H1 (cell line): Measurements from ENCODE around the gene LSM7. TPM values are rescaled to one million over a fixed set of nuclear protein-coding genes. Genes with fewer than 3 reads are reported as not detected.

Experiments used
- CTCF ChIA-PET: fragments of 300-600 bp; sonication (Branson Sonifier 250); formaldehyde crosslinking; loops from one replicate; lab custom pipeline; 2021; ENCODE audit not compliant: partially characterized antibody; lab: Charles Lee
- POLR2A ChIA-PET: fragments of 300-600 bp; sonication (Branson Sonifier 250); formaldehyde crosslinking; loops from one replicate; lab custom pipeline; 2021; ENCODE audit warnings: inconsistent platforms; ENCODE audit not compliant: partially characterized antibody; lab: Charles Lee
- DNase-seq, 2 experiments: peaks; one replicate each; pipeline versions ENCODE4 v3.0.0 to v3.0.0-alpha.2; 2010 to 2022; ENCODE audit warnings: low spot score in 2 of 2, low read depth in 1 of 2, mixed read lengths in 1 of 2
- FAIRE-seq: peaks from 2 replicates; lab custom pipeline; 2011; peaks lifted over from hg19 to GRCh38; lab: Jason Lieb, UNC
- H2AFZ ChIP-seq: 2 replicates; pipeline ENCODE4 v1.8.1; 2012; ENCODE audit warnings: low read length, inconsistent platforms
- H2AK5ac ChIP-seq: 2 replicates; pipeline ENCODE4 v1.6.1; 2013; ENCODE audit warnings: low read depth, low read length
- H2BK120ac ChIP-seq: replicated peaks from 2 replicates; pipeline ENCODE3; 2013; ENCODE audit warnings: low read depth, low read length, inconsistent platforms
- H2BK12ac ChIP-seq: 2 replicates; pipeline ENCODE4 v1.6.1; 2013; ENCODE audit warnings: low read depth, low read length
- H2BK15ac ChIP-seq: 2 replicates; pipeline ENCODE4 v1.6.1; 2013; ENCODE audit warnings: low read length
- H2BK20ac ChIP-seq: 2 replicates; pipeline ENCODE4 v1.6.1; 2013; ENCODE audit warnings: low read length
- H2BK5ac ChIP-seq: 2 replicates; pipeline ENCODE4 v1.6.1; 2013; ENCODE audit warnings: low read depth, low read length
- H3K14ac ChIP-seq: 2 replicates; pipeline ENCODE4 v1.6.1; 2013; ENCODE audit warnings: inconsistent platforms; ENCODE audit not compliant: insufficient read length
- H3K18ac ChIP-seq: 2 replicates; pipeline ENCODE4 v1.6.1; 2013; ENCODE audit warnings: low read length; ENCODE audit errors: extremely low read depth
- H3K23ac ChIP-seq: 2 replicates; pipeline ENCODE4 v1.6.1; 2013; ENCODE audit warnings: inconsistent platforms; ENCODE audit not compliant: insufficient read length
- H3K23me2 ChIP-seq: 2 replicates; pipeline ENCODE4 v1.6.1; 2013; ENCODE audit warnings: low read depth, low read length
- H3K27ac ChIP-seq: 2 replicates; pipeline ENCODE4 v1.6.1; 2011; ENCODE audit warnings: low read depth, low read length, inconsistent platforms
- H3K27me3 ChIP-seq, 4 experiments: replicated peaks in 1 of 4; 1 replicate in 1 of 4; 2 replicates in 3 of 4; pipeline versions ENCODE4 v1.6.1 to v1.8.1; 2011 to 2013; ENCODE audit warnings: low read length in 3 of 4, mild to moderate bottlenecking in 3 of 4, inconsistent platforms in 2 of 4, mixed read lengths in 2 of 4, moderate library complexity in 1 of 4; ENCODE audit not compliant: control insufficient read depth in 3 of 4, insufficient read depth in 3 of 4; ENCODE audit errors: extremely low read depth in 1 of 4
- H3K36me3 ChIP-seq, 4 experiments: 2 replicates each; pipeline versions ENCODE4 v1.6.1 to v1.8.1; 2011 to 2013; ENCODE audit warnings: mild to moderate bottlenecking in 4 of 4, low read length in 3 of 4, moderate library complexity in 2 of 4, control low read depth in 1 of 4, inconsistent platforms in 1 of 4; ENCODE audit not compliant: insufficient read depth in 4 of 4, control insufficient read depth in 2 of 4
- H3K4ac ChIP-seq: replicated peaks from 2 replicates; pipeline ENCODE3; 2013; ENCODE audit warnings: low read length, low read depth, mixed read lengths, inconsistent platforms; ENCODE audit not compliant: insufficient read length
- H3K4me1 ChIP-seq, 4 experiments: replicated peaks in 1 of 4; 1 replicate in 1 of 4; 2 replicates in 3 of 4; pipeline versions ENCODE4 v1.6.1 to v1.8.1; 2011 to 2013; ENCODE audit warnings: low read length in 3 of 4, inconsistent platforms in 2 of 4, mixed read lengths in 1 of 4; ENCODE audit not compliant: insufficient read depth in 4 of 4, control insufficient read depth in 3 of 4
- H3K4me2 ChIP-seq, 2 experiments: 2 replicates each; pipeline versions ENCODE4 v1.6.1 to v1.8.1; 2011 to 2013; ENCODE audit warnings: low read depth in 2 of 2, low read length in 2 of 2, control low read depth in 1 of 2, inconsistent platforms in 1 of 2, mild to moderate bottlenecking in 1 of 2; ENCODE audit not compliant: insufficient read depth in 1 of 2
- H3K4me3 ChIP-seq, 4 experiments: fragments of 200-600, 300-600 bp in 1 of 4; sonication (generic), shearing (Covaris generic), sonication (Bioruptor Twin) in 1 of 4; 2 replicates each; pipeline versions ENCODE4 v1.5.1 to v1.8.1; 2011 to 2016; ENCODE audit warnings: low read length in 4 of 4, low read depth in 3 of 4, control low read depth in 2 of 4, inconsistent platforms in 2 of 4, mild to moderate bottlenecking in 2 of 4, mixed read lengths in 1 of 4, moderate library complexity in 1 of 4; ENCODE audit not compliant: insufficient read depth in 2 of 4; ENCODE audit errors: extremely low read depth in 1 of 4
- H3K56ac ChIP-seq: replicated peaks from 2 replicates; pipeline ENCODE3; 2013; ENCODE audit warnings: low read depth, mild to moderate bottlenecking, mixed read lengths, low read length, inconsistent platforms; ENCODE audit not compliant: insufficient read length
- H3K79me1 ChIP-seq: 2 replicates; pipeline ENCODE4 v1.6.1; 2013; ENCODE audit warnings: low read depth, low read length, control low read depth
- H3K79me2 ChIP-seq, 2 experiments: 2 replicates each; pipeline versions ENCODE4 v1.6.1 to v1.8.1; 2012 to 2013; ENCODE audit warnings: low read length in 2 of 2, mild to moderate bottlenecking in 2 of 2, inconsistent platforms in 1 of 2; ENCODE audit not compliant: insufficient read depth in 2 of 2, control insufficient read depth in 1 of 2
- H3K9ac ChIP-seq, 4 experiments: replicated peaks in 1 of 4; 1 replicate in 1 of 4; 2 replicates in 3 of 4; pipeline versions ENCODE4 v1.6.1 to v1.8.1; 2011 to 2013; ENCODE audit warnings: low read depth in 3 of 4, low read length in 3 of 4, control low read depth in 2 of 4, mild to moderate bottlenecking in 2 of 4, moderate library complexity in 2 of 4, inconsistent platforms in 1 of 4; ENCODE audit errors: extremely low read depth in 1 of 4
- H3K9me3 ChIP-seq, 2 experiments: 2 replicates each; pipeline versions ENCODE4 v1.6.1 to v1.8.1; 2012 to 2013; ENCODE audit warnings: mild to moderate bottlenecking in 2 of 2, moderate library complexity in 2 of 2, control low read depth in 1 of 2, inconsistent platforms in 1 of 2, low read depth in 1 of 2, low read length in 1 of 2, mixed read lengths in 1 of 2; ENCODE audit not compliant: insufficient read depth in 2 of 2
- H4K20me1 ChIP-seq, 2 experiments: replicated peaks in 1 of 2; 2 replicates each; pipeline versions ENCODE3 to v1.8.1; 2011 to 2013; ENCODE audit warnings: inconsistent platforms in 2 of 2, low read length in 2 of 2, mild to moderate bottlenecking in 1 of 2; ENCODE audit not compliant: insufficient read depth in 2 of 2, control insufficient read depth in 1 of 2
- H4K5ac ChIP-seq: 2 replicates; pipeline ENCODE4 v1.6.1; 2013; ENCODE audit warnings: low read length, low read depth, mixed read lengths, inconsistent platforms; ENCODE audit not compliant: insufficient read length
- H4K8ac ChIP-seq: 2 replicates; pipeline ENCODE4 v1.8.0; 2013; ENCODE audit warnings: mild to moderate bottlenecking, moderate library complexity, low read length, inconsistent platforms; ENCODE audit not compliant: insufficient read depth; ENCODE audit errors: extremely low read depth
- H4K91ac ChIP-seq: replicated peaks from 2 replicates; pipeline ENCODE3; 2013; ENCODE audit warnings: low read length, mixed read lengths, inconsistent platforms; ENCODE audit not compliant: insufficient read length
- ASH2L ChIP-seq: fragments of 200-600, 300-600 bp; sonication (generic); IDR thresholded peaks from one replicate; pipeline ENCODE4 v1.7.1; 2017; ENCODE audit warnings: low read length
- BACH1 ChIP-seq: IDR thresholded peaks from 2 replicates; pipeline ENCODE4 v1.6.1; 2012; ENCODE audit warnings: low read length, improper control_type of control experiment
- CHD2 ChIP-seq: IDR thresholded peaks from 2 replicates; pipeline ENCODE4 v1.6.1; 2012; ENCODE audit warnings: low read length, improper control_type of control experiment
- E2F6 ChIP-seq: IDR thresholded peaks from 2 replicates; pipeline ENCODE4 v1.6.1; 2012; ENCODE audit warnings: inconsistent platforms
- NANOG ChIP-seq: IDR thresholded peaks from 2 replicates; pipeline ENCODE4 v1.6.1; 2011; ENCODE audit warnings: low read length, low read depth, mild to moderate bottlenecking, inconsistent platforms; ENCODE audit not compliant: insufficient read depth, poor library complexity, severe bottlenecking
- POLR2A ChIP-seq, 2 experiments: IDR thresholded peaks; 1 replicate in 1 of 2; 2 replicates in 1 of 2; pipeline ENCODE4 v1.6.1; 2011; ENCODE audit warnings: low read depth in 2 of 2, low read length in 2 of 2, mild to moderate bottlenecking in 2 of 2; ENCODE audit errors: control extremely low read depth in 1 of 2
- SIX5 ChIP-seq: IDR thresholded peaks from 2 replicates; pipeline ENCODE4 v1.6.1; 2011; ENCODE audit warnings: mild to moderate bottlenecking, low read depth, low read length
- SUZ12 ChIP-seq: fragments of 200-600 bp; sonication (generic); IDR thresholded peaks from 2 replicates; pipeline ENCODE4 v1.6.1; 2012; ENCODE audit warnings: mild to moderate bottlenecking, inconsistent platforms, low read length, moderate library complexity, mixed read lengths
- TAF7 ChIP-seq: optimal IDR thresholded peaks from 2 replicates; pipeline ENCODE3; 2011; ENCODE audit warnings: low read depth, mild to moderate bottlenecking, inconsistent platforms, low read length, moderate library complexity, borderline replicate concordance
- TBP ChIP-seq: IDR thresholded peaks from 2 replicates; pipeline ENCODE4 v1.6.1; 2011; ENCODE audit warnings: low read depth, low read length, improper control_type of control experiment
- ZNF274 ChIP-seq: IDR thresholded peaks from 2 replicates; pipeline ENCODE4 v1.7.0; 2012; ENCODE audit warnings: low read length, borderline replicate concordance; ENCODE audit errors: extremely low read depth
- WGBS, 2 experiments: shearing (Covaris generic) in 1 of 2; methylation state at CpG; one replicate each; pipeline versions ENCODE4 v1.1.6 to v1.1.7; 2013 to 2015; ENCODE audit warnings: low lambda C conversion rate in 2 of 2, mixed read lengths in 2 of 2, inconsistent platforms in 1 of 2, low coverage in 1 of 2, missing lambda C conversion rate in 1 of 2; ENCODE audit not compliant: insufficient replicate concordance in 2 of 2, insufficient coverage in 1 of 2, insufficient read length in 1 of 2; ENCODE audit errors: extremely low coverage in 1 of 2, missing lambda C conversion rate in 1 of 2; 5-methylcytosine and 5-hydroxymethylcytosine counted together
- polyA plus RNA-seq, 7 experiments: library from polyadenylated mRNA; depleted of rRNA in 3 of 7; stranded (reverse) in 5 of 7; unstranded in 2 of 7; fragments of >200 nt in 5 of 7; fragments of 200-250 nt in 2 of 7; gene quantifications; 1 replicate in 5 of 7; 2 replicates in 1 of 7; 4 replicates in 1 of 7; pipeline versions ENCODE4 v1.2.1 to v1.2.3, GENCODE V29; 2011 to 2013; ENCODE audit warnings: missing spikeins in 2 of 7, mixed read lengths in 2 of 7
- total RNA-seq: library from RNA; stranded (reverse); fragmentation: NEBNext Ultra II Directional; extraction: Animal tissue kit (Norgen Biotek cat#: 25700); gene quantifications from 2 replicates; pipeline ENCODE4 v1.2.1, GENCODE V29; 2021

The LSM7 gene
- total and polyA plus RNA-seq, 2 of the 8 experiments (the other 6 are each of a cell fraction or from before 2014, with no cell fraction given): 228 to 1,335 TPM

- no peak overlapping the region for H3K56ac ChIP-seq
- H3K27me3 ChIP-seq: peaks cover 0 to 3% (median under 1%) of the 10 kb centered on the region in 4 experiments; a peak in 4 of 7 replicates
- DNase-seq: no peak
- H3K4ac ChIP-seq: no peak overlapping the region
- H4K8ac ChIP-seq: no peak overlapping the region; the same call in 1 of the 2 replicates
- no peak overlapping the region for H3K27ac ChIP-seq
- no peaks in the 10 kb centered on the region for H3K79me1 ChIP-seq
- no peak overlapping the region for H4K91ac ChIP-seq
- H3K9ac ChIP-seq: no peak overlapping the region
- no peak overlapping the region for H2AFZ ChIP-seq
- peaks cover 18% of the 10 kb centered on the region; the same call in 1 of the 2 replicates for H3K23me2 ChIP-seq
- H2BK120ac ChIP-seq: no peak overlapping the region
- 90% methylated on average over 24 of the region's 24 CpGs; no CpG with 5 or more reads in 1 of the 2 experiments for WGBS, 2 experiments
- H3K4me1 ChIP-seq: peaks cover 0 to 3% (median 0%) of the 10 kb centered on the region in 4 experiments; a peak in 1 of 7 replicates
- H3K18ac ChIP-seq: no peak overlapping the region
- H2AK5ac ChIP-seq: no peak overlapping the region
- H2BK15ac ChIP-seq: no peak overlapping the region
- no peaks in the 10 kb centered on the region for H3K9me3 ChIP-seq
- no peak overlapping the region for H4K5ac ChIP-seq
- POLR2A ChIA-PET: interaction anchor here (1.1 to 1.9 kb wide), 5 partner anchors 10 to 86 kb away, joined by 3 to 9 read pairs (median 5); no protein-coding TSS in a partner anchor
- H4K20me1 ChIP-seq: peaks cover 0 to 10% of the 10 kb centered on the region in 2 experiments
- H3K79me2 ChIP-seq: no peaks in the 10 kb centered on the region
- no peak for FAIRE-seq
- CTCF ChIA-PET: interaction anchor here (0.7 to 4.3 kb wide), 7 partner anchors 15 to 400 kb away, joined by 3 to 18 read pairs (median 4); no protein-coding TSS in a partner anchor
- H3K36me3 ChIP-seq: peaks cover 0 to 7% (median 0%) of the 10 kb centered on the region in 4 experiments; a peak in 2 of 8 replicates
- H3K4me3 ChIP-seq: no peak overlapping the region
- H3K23ac ChIP-seq: no peak overlapping the region
- H2BK5ac ChIP-seq: no peak overlapping the region
- no peak overlapping the region for H2BK20ac ChIP-seq
- no peak overlapping the region for H2BK12ac ChIP-seq
- no peak overlapping the region for H3K4me2 ChIP-seq
- no peak overlapping the region for H3K14ac ChIP-seq
- TF ChIP-seq POLR2A (IDR thresholded peaks at IDR 0.05; ENCODE audit: control extremely low read depth in 1 of 2, low read depth in 2 of 2, low read length in 2 of 2): no peak
- no peak for TF ChIP-seq SIX5
- no peak for TF ChIP-seq E2F6
- TF ChIP-seq BACH1: no peak
- TF ChIP-seq TBP: no peak
- no peak for TF ChIP-seq CHD2
- TF ChIP-seq NANOG: no peak
- no peak for TF ChIP-seq SUZ12
- TF ChIP-seq TAF7: no peak
- TF ChIP-seq ASH2L: no peak
- TF ChIP-seq ZNF274: no peak
Observed at GRCh38 chr19:2355168-2356035, 27.0 kb upstream of the LSM7 start.
